Natural killer cell (primary cell): ENCODE data around the gene ZMIZ1. TPM values are rescaled to one million over a fixed set of nuclear protein-coding genes. Genes with fewer than 3 reads are reported as not detected.
A peak's percentile ranks its signal among the peaks of the same experiment; 100 is the strongest.

ENCODE experiments used
- ATAC-seq, 3 donors: fragments of 150-1000 bp in 2 of 3; fragments of 200-7000 bp in 1 of 3; cut with Tn5 transposase; 1 replicate in 1 of 3; 2 replicates in 2 of 3; pipeline ENCODE4 v1.10.0; 2021; ENCODE audit warnings: mild to moderate bottlenecking in 2 of 3, moderate library complexity in 2 of 3
- DNase-seq, 2 donors: peaks; one replicate each; pipeline versions ENCODE4 v3.0.0 to v3.0.0-alpha.2; 2013 to 2021; ENCODE audit warnings: mixed read lengths in 1 of 2
- H3K27ac ChIP-seq: one replicate; pipeline ENCODE4 v1.5.1; 2013; ENCODE audit warnings: mild to moderate bottlenecking, low read length
- H3K27me3 ChIP-seq: one replicate; pipeline ENCODE4 v1.6.1; 2013; ENCODE audit warnings: low read length; ENCODE audit not compliant: control insufficient read depth, insufficient read depth
- H3K36me3 ChIP-seq: one replicate; pipeline ENCODE4 v1.6.1; 2013; ENCODE audit warnings: low read length; ENCODE audit not compliant: control insufficient read depth, insufficient read depth
- H3K4me1 ChIP-seq: one replicate; pipeline ENCODE4 v1.6.1; 2013; ENCODE audit warnings: low read length; ENCODE audit not compliant: control insufficient read depth, insufficient read depth
- H3K4me3 ChIP-seq: one replicate; pipeline ENCODE4 v1.5.1; 2013; ENCODE audit warnings: low read length
- H3K9me3 ChIP-seq: one replicate; pipeline ENCODE4 v1.6.1; 2013; ENCODE audit warnings: low read length; ENCODE audit not compliant: control insufficient read depth, insufficient read depth
- H3K27ac Mint-ChIP-seq, 2 donors: one replicate each; pipeline ENCODE4 v1.8.0; 2022; ENCODE audit warnings: mild to moderate bottlenecking in 2 of 2, mixed read lengths in 2 of 2, moderate library complexity in 1 of 2
- H3K27me3 Mint-ChIP-seq, 2 donors: one replicate each; pipeline ENCODE4 v1.8.0; 2022; ENCODE audit warnings: low read depth in 2 of 2, mixed read lengths in 2 of 2
- H3K36me3 Mint-ChIP-seq: one replicate; pipeline ENCODE4 v1.8.0; 2022; ENCODE audit warnings: mixed read lengths
- H3K4me1 Mint-ChIP-seq, 2 donors: one replicate each; pipeline ENCODE4 v1.8.0; 2022; ENCODE audit warnings: mixed read lengths in 2 of 2
- H3K4me3 Mint-ChIP-seq: one replicate; pipeline ENCODE4 v1.8.0; 2022; ENCODE audit warnings: mild to moderate bottlenecking, moderate library complexity, mixed read lengths
- H3K9me3 Mint-ChIP-seq, 2 donors: one replicate each; pipeline ENCODE4 v1.8.0; 2022; ENCODE audit warnings: mixed read lengths in 2 of 2
- WGBS: methylation state at CpG from one replicate; pipeline ENCODE4 v1.1.7; 2013; ENCODE audit warnings: missing lambda C conversion rate; ENCODE audit not compliant: insufficient coverage; 5-methylcytosine and 5-hydroxymethylcytosine counted together
- intact Hi-C: fragments of 100-400 bp; cut with micrococcal nuclease; formaldehyde crosslinking; loops from one replicate; pipeline ENCODE4 v1.14.2; 2022
- total RNA-seq, 4 donors: library from RNA; stranded (reverse); fragments of 120-200 nt in 1 of 4; gene quantifications; one replicate each; pipeline versions ENCODE4 v1.2.3 to v1.2.4, GENCODE V29; 2013 to 2022
- TF ChIP-seq, protein P1 (sequence below): fragments of 200-600 bp; IDR thresholded peaks from one replicate; pipeline ENCODE4 v1.8.0; 2022; ENCODE audit warnings: antibody characterized with exemption

Gene ZMIZ1
- total RNA-seq, 3 donors from 2014 or later (not counting 1 experiment from before 2014, with no cell fraction given): 36.5 to 51.5 (median 37.9) TPM

DNA sequence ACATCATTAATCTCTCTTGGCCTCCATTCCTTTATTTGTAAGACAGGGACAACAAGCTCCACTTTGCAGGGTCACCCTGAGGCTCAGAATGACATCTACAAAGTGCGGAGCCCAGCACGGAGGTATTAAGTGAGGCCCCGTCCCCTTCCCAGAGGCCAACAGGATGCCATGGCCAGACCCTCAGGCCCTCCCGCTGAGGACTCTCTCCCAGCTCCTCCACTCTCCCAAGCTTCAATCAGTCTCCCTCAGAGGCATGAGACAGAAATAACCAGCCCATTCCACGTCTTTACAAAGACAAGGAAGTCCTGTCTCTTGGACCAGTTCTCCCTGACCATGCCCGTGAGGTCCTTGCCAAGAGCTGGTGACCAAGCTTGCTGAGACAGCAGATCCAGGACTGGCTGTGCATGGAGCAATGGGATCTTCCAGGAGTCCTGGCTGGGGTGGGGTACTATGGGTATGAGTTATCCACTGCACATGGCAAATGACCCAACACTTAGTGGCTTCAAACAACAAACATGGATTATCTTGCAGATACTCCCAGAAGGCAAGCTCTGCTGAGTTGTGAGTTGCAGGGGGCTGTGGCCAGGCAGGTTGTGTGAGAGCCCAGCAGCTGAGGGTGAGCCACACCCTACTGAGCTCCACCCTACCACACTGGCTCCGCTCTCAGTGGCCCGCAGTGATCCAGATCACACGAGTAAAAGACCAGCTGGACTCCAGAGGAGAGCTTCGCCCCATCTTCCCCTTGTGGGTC lies 274.2 kb downstream of the ZMIZ1 start:
- TF ChIP-seq, protein P1, sequence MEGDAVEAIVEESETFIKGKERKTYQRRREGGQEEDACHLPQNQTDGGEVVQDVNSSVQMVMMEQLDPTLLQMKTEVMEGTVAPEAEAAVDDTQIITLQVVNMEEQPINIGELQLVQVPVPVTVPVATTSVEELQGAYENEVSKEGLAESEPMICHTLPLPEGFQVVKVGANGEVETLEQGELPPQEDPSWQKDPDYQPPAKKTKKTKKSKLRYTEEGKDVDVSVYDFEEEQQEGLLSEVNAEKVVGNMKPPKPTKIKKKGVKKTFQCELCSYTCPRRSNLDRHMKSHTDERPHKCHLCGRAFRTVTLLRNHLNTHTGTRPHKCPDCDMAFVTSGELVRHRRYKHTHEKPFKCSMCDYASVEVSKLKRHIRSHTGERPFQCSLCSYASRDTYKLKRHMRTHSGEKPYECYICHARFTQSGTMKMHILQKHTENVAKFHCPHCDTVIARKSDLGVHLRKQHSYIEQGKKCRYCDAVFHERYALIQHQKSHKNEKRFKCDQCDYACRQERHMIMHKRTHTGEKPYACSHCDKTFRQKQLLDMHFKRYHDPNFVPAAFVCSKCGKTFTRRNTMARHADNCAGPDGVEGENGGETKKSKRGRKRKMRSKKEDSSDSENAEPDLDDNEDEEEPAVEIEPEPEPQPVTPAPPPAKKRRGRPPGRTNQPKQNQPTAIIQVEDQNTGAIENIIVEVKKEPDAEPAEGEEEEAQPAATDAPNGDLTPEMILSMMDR: no peak
- Mint-ChIP-seq H3K36me3 (no peaks in the 10 kb centered on the region), H3K4me1 (peaks cover 0 to 23% of the 10 kb centered on the region in 2 donors), H3K4me3 (no peak overlapping the region), H3K9me3 (no peaks in the 10 kb centered on the region), H3K27me3 (no peaks in the 10 kb centered on the region), H3K27ac (no peak overlapping the region)
- ATAC-seq (no peak), DNase-seq (peak in 1 of 2 donors; percentile 14)
- Histone ChIP-seq H3K4me3 (no peak overlapping the region), H3K36me3 (no peaks in the 10 kb centered on the region), H3K9me3 (no peaks in the 10 kb centered on the region), H3K27me3 (no peaks in the 10 kb centered on the region), H3K4me1 (peaks cover 19% of the 10 kb centered on the region), H3K27ac (no peak overlapping the region)
- intact Hi-C loops: no loop called here
- 75% methylated on average over 10 of the region's 10 CpGs for WGBS

DNA sequence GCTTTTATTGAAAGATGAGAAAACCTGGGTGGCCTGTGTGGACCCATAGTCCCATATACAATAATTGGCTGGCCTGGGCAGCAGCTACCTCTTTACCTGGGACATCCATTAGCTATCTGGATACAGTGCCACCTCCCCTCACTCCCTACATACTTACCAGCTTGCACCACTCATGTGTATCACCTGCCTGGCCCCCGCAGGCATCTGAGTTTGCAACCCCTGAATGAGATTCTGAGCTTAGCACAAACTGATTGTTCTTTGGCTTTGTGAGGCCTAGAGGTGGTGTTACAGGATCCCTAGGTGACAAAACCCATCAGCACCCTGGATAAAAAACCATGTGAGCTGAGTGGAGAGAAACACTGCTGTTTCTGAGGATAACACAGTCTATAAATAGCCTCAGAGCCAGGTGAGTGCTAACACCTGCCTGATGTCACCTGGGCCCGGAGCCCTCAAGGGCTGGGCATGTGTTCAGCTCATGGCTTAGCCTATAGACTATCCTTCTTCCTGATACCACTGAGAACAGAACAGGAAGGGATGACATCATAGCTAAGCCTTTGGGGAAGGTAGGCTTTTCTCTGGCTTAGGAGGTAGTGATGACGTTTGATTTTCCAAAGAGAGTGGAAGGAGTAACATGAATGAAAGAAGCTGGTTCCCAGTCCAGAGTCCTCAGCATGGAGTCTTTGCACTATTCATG lies 275.9 kb downstream of the ZMIZ1 start:
- Histone ChIP-seq H3K27ac (no peak overlapping the region), H3K27me3 (no peaks in the 10 kb centered on the region), H3K4me1 (peaks cover 35% of the 10 kb centered on the region), H3K36me3 (peaks cover 5% of the 10 kb centered on the region), H3K9me3 (no peaks in the 10 kb centered on the region), H3K4me3 (no peak overlapping the region)
- no peaks in the 10 kb centered on the region for H3K36me3 Mint-ChIP-seq
- WGBS: 96% methylated on average over 3 of the region's 3 CpGs
- DNase-seq (peak in 1 of 2 donors; percentile 6), ATAC-seq (no peak)
- H3K9me3 Mint-ChIP-seq: no peaks in the 10 kb centered on the region
- TF ChIP-seq, protein P1: no peak
- H3K27me3 Mint-ChIP-seq: no peaks in the 10 kb centered on the region
- H3K27ac Mint-ChIP-seq: no peak overlapping the region
- H3K4me3 Mint-ChIP-seq: no peak overlapping the region
- H3K4me1 Mint-ChIP-seq: peaks cover 14 to 39% of the 10 kb centered on the region in 2 donors
- intact Hi-C loops: no loop called here

DNA sequence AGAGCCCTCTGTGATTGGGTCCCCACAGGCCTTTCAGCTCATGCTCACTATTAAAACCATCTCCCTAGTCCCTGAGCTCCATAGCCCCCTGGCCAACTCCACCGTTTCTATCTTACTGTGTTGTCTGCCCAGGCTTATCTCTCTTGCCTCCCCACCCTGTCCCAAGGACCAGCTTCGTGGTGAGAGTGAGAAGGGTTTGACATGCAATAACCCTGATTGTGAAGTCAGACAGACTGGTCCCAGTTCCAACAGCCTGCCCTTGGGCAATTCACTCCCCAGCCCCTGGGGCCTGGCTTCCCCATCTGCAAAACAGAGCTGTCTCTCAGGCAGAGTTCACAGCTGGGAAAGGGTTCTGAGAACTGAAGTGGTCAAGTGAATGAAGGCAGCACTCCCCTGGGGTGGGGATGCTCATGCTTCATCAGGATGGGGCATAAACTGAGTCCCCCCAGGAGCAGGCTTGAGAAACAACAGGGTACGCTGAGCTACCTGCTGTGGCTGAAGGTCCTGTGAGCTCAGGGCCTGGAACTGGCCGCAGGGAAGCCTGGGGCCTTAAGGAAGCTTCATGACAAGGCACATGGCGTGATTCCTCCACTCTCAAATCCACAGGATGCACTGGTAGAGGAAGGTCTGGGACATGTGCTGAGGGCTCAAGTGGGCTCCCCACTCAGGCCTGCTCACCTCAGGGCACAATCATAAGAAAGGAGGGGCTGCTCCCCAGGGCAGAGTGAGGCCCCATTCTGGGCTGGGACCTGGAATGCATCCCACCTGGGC lies 276.7 kb downstream of the ZMIZ1 start:
- ATAC-seq (no peak), DNase-seq (no peak)
- peaks cover 17 to 44% of the 10 kb centered on the region in 2 donors for H3K4me1 Mint-ChIP-seq
- H3K36me3 Mint-ChIP-seq: no peaks in the 10 kb centered on the region
- TF ChIP-seq, protein P1: no peak
- intact Hi-C loops: no loop called here
- Histone ChIP-seq H3K27ac (no peak overlapping the region), H3K36me3 (peaks cover 12% of the 10 kb centered on the region), H3K4me1 (peaks cover 38% of the 10 kb centered on the region), H3K9me3 (no peaks in the 10 kb centered on the region), H3K4me3 (no peak overlapping the region), H3K27me3 (no peaks in the 10 kb centered on the region)
- H3K4me3 Mint-ChIP-seq: no peak overlapping the region
- WGBS: 94% methylated on average over 5 of the region's 5 CpGs
- H3K27me3 Mint-ChIP-seq: no peaks in the 10 kb centered on the region
- no peak overlapping the region for H3K27ac Mint-ChIP-seq
- H3K9me3 Mint-ChIP-seq: no peaks in the 10 kb centered on the region
